Measurements from ENCODE around the gene MUC4. TPM values are rescaled to one million over a fixed set of nuclear protein-coding genes. Genes with fewer than 3 reads are reported as not detected.

The MUC4 gene
- total RNA-seq, 1 experiment from 2014 or later = not detected

DNA sequence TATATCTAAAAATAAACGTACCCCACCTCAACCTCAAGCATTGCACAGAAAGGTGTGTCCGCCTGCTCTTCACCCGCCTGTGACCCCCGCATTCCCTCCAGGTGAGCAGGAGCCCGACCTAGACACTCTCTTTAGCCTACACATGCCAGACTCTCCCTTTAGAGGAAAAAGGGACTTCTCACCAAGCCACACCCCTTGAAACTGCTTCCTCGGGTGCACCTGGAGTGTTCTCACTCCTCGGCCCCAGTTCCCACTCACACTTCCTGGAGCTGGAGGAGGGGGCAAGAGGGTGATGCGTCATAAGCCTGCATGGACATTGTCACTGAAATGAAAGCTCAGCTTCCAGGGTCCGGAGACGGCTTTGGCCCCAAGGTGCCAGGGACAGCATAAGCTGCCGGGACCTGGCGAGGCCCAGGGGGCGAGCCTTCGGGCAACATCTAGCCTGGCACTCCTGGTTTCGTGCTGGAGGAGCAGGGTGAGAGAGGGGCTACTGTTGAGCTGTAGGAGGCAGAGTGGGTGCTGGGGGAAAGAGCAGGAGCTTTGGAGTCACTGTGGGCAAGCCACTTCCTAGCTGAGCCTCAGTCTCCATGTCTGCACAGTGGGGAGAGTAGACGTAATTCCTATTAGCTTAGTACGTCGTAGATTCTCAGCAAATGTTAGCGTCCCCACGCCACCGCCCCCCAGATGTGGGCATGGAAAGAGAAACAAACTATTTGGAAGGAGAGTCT is 9.8 kb upstream of the MUC4 start:
- POLR2A ChIA-PET (ENCODE audit: low non-redundant PET) = no interaction called here
- Histone ChIP-seq H3K9me3 (ENCODE audit: low read depth, low read length, poor library complexity, severe bottlenecking) (no peaks in the 10 kb centered on the region), H3K27me3 (replicated peaks; ENCODE audit: insufficient read depth, low read depth, low read length, poor library complexity) (no peaks in the 10 kb centered on the region), H3K4me3 (ENCODE audit: low read depth, low read length, poor library complexity, severe bottlenecking) (no peak overlapping the region), H3K4me1 (ENCODE audit: insufficient read depth, low read length, poor library complexity, severe bottlenecking) (no peaks in the 10 kb centered on the region), H3K27ac (ENCODE audit: low read depth, low read length, poor library complexity, severe bottlenecking) (no peak overlapping the region), H3K36me3 (ENCODE audit: insufficient read depth, low read length, poor library complexity, severe bottlenecking) (no peaks in the 10 kb centered on the region)
- BruUV-seq (replicated peaks) = no TSS peak
- intact Hi-C loops (cut with micrococcal nuclease; ENCODE audit: unreplicated experiment) = no loop called here
- DNase-seq (ENCODE audit: low spot score) = no peak
- no peak for TF ChIP-seq CTCF (conservative IDR thresholded peaks at IDR 0.05; ENCODE audit: low read depth, low read length)
- no peak for TF ChIP-seq EZH2 (IDR thresholded peaks at IDR 0.05; ENCODE audit: borderline replicate concordance, low read depth, low read length, poor library complexity, severe bottlenecking)
- CTCF ChIA-PET = no interaction called here

GRCh38 chr3:195820901-195821300 is 9.2 kb upstream of the MUC4 start:
- intact Hi-C loops (cut with micrococcal nuclease; ENCODE audit: unreplicated experiment) = no loop called here
- H3K9me3 ChIP-seq (ENCODE audit: low read depth, low read length, poor library complexity, severe bottlenecking) = no peaks in the 10 kb centered on the region
- ChIA-PET POLR2A (ENCODE audit: low non-redundant PET) (no interaction called here), CTCF (interaction anchor here (0.6 kb wide), 1 partner anchor 692 kb away, joined by 3 read pairs; no protein-coding TSS in a partner anchor)
- no peak overlapping the region for H3K4me3 ChIP-seq (ENCODE audit: low read depth, low read length, poor library complexity, severe bottlenecking)
- BruUV-seq (replicated peaks) = no TSS peak
- no peaks in the 10 kb centered on the region for H3K4me1 ChIP-seq (ENCODE audit: insufficient read depth, low read length, poor library complexity, severe bottlenecking)
- DNase-seq (ENCODE audit: low spot score) = no peak
- TF ChIP-seq EZH2 (IDR thresholded peaks at IDR 0.05; ENCODE audit: borderline replicate concordance, low read depth, low read length, poor library complexity, severe bottlenecking) (no peak), CTCF (conservative IDR thresholded peaks at IDR 0.05; ENCODE audit: low read depth, low read length) (no peak)
- no peak overlapping the region for H3K27ac ChIP-seq (ENCODE audit: low read depth, low read length, poor library complexity, severe bottlenecking)
- no peaks in the 10 kb centered on the region for H3K36me3 ChIP-seq (ENCODE audit: insufficient read depth, low read length, poor library complexity, severe bottlenecking)
- no peaks in the 10 kb centered on the region for H3K27me3 ChIP-seq (replicated peaks; ENCODE audit: insufficient read depth, low read depth, low read length, poor library complexity)

DNA sequence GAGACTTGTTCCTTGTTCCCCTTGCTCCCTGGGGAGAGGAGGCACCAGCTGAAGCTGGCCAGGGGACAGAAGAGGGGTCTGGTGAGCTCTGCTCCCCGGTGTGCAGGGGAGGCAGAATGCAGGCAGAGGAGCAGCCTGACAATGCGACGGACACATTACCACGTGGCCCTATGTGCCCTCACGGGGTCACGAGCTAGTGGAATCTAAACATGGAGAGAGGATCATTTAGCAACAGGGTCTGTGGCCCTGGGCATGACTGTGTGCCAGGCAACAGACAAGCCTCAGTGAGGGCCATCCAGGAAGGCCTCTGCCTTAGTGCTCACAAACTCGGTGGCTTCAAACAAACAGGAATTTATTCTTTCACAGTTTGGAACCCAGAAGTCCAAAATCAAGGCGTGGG is 8.5 kb upstream of the MUC4 start:
- Histone ChIP-seq H3K4me3 (ENCODE audit: low read depth, low read length, poor library complexity, severe bottlenecking) (no peak overlapping the region), H3K36me3 (ENCODE audit: insufficient read depth, low read length, poor library complexity, severe bottlenecking) (no peaks in the 10 kb centered on the region), H3K9me3 (ENCODE audit: low read depth, low read length, poor library complexity, severe bottlenecking) (no peaks in the 10 kb centered on the region), H3K27ac (ENCODE audit: low read depth, low read length, poor library complexity, severe bottlenecking) (no peak overlapping the region), H3K4me1 (ENCODE audit: insufficient read depth, low read length, poor library complexity, severe bottlenecking) (no peaks in the 10 kb centered on the region), H3K27me3 (replicated peaks; ENCODE audit: insufficient read depth, low read depth, low read length, poor library complexity) (no peaks in the 10 kb centered on the region)
- no peak for TF ChIP-seq CTCF (conservative IDR thresholded peaks at IDR 0.05; ENCODE audit: low read depth, low read length)
- TF ChIP-seq EZH2 (IDR thresholded peaks at IDR 0.05; ENCODE audit: borderline replicate concordance, low read depth, low read length, poor library complexity, severe bottlenecking) = no peak
- no peak for DNase-seq (ENCODE audit: low spot score)
- POLR2A ChIA-PET (ENCODE audit: low non-redundant PET) = no interaction called here
- BruUV-seq (replicated peaks) = no TSS peak
- CTCF ChIA-PET = no interaction called here
- intact Hi-C loops (cut with micrococcal nuclease; ENCODE audit: unreplicated experiment) = no loop called here

Measured in A673 (cell line).